Measurements from ENCODE around the gene SORBS2. TPM values are rescaled to one million over a fixed set of nuclear protein-coding genes. Genes with fewer than 3 reads are reported as not detected.

SORBS2 gene
- total and polyA plus RNA-seq, 2 experiments from 2014 or later: 0.32 to 1.5 TPM

GRCh38 chr4:185554365-185555126, 257.4 kb downstream of the SORBS2 start:
- in situ Hi-C loops (cut with MboI): no loop called here

GRCh38 chr4:185552254-185552653, 259.7 kb downstream of the SORBS2 start:
- Histone ChIP-seq H3K9me2 (ENCODE audit: insufficient read depth) (no peaks in the 10 kb centered on the region), H3K36me3 (ENCODE audit: low read depth) (no peaks in the 10 kb centered on the region), H3K4me3 (no peak overlapping the region), H3K4me1 (ENCODE audit: insufficient read depth) (no peaks in the 10 kb centered on the region), H3K4me2 (ENCODE audit: unreplicated experiment) (no peak overlapping the region), H3K27ac (no peak overlapping the region), H3K79me2 (ENCODE audit: insufficient read depth) (no peaks in the 10 kb centered on the region), H3K9ac (no peak overlapping the region), H3K27me3 (replicated peaks; ENCODE audit: insufficient read depth) (0 out of 2 replicates have a peak, but pooled peaks cover 9% of the 10 kb centered on the region), H3F3A (ENCODE audit: insufficient read depth) (no peaks in the 10 kb centered on the region), H3K9me3 (ENCODE audit: low read depth) (no peaks in the 10 kb centered on the region), H2AFZ (no peak overlapping the region), H4K20me1 (ENCODE audit: insufficient read depth) (no peaks in the 10 kb centered on the region)
- no peak for DNase-seq
- no peak for TF ChIP-seq EZH2phosphoT487 (IDR thresholded peaks at IDR 0.05; ENCODE audit: insufficient read depth, low read depth)
- no peak for TF ChIP-seq EZH2 (IDR thresholded peaks at IDR 0.05; ENCODE audit: insufficient read depth, poor library complexity, severe bottlenecking)
- 41 to 62% methylated on average over 2 of the region's 2 CpGs for WGBS, 2 experiments (ENCODE audit: low coverage in 1 of 2, low lambda C conversion rate in 2 of 2, missing lambda C conversion rate in 2 of 2)
- in situ Hi-C loops (cut with MboI): no loop called here

More at GRCh38 chr4:185554365-185555126, 257.4 kb downstream of the SORBS2 start:
- Histone ChIP-seq H3K79me2 (ENCODE audit: insufficient read depth) (no peaks in the 10 kb centered on the region), H4K20me1 (ENCODE audit: insufficient read depth) (no peaks in the 10 kb centered on the region), H3F3A (ENCODE audit: insufficient read depth) (no peaks in the 10 kb centered on the region), H3K36me3 (ENCODE audit: low read depth) (no peaks in the 10 kb centered on the region), H3K9me2 (ENCODE audit: insufficient read depth) (no peaks in the 10 kb centered on the region), H3K27me3 (replicated peaks; ENCODE audit: insufficient read depth) (0 out of 2 replicates have a peak, but pooled peaks cover 9% of the 10 kb centered on the region), H2AFZ (no peak overlapping the region), H3K4me1 (ENCODE audit: insufficient read depth) (no peaks in the 10 kb centered on the region), H3K9me3 (ENCODE audit: low read depth) (no peaks in the 10 kb centered on the region), H3K9ac (no peak overlapping the region), H3K4me3 (no peak overlapping the region), H3K4me2 (ENCODE audit: unreplicated experiment) (no peak overlapping the region), H3K27ac (no peak overlapping the region)
- no peak for TF ChIP-seq EZH2phosphoT487 (IDR thresholded peaks at IDR 0.05; ENCODE audit: insufficient read depth, low read depth)
- WGBS, 2 experiments (ENCODE audit: low coverage in 1 of 2, low lambda C conversion rate in 2 of 2, missing lambda C conversion rate in 2 of 2): 1 to 3% methylated on average over 4 of the region's 4 CpGs
- no peak for DNase-seq

- H3K9me3 ChIP-seq (ENCODE audit: low read depth): no peaks in the 10 kb centered on the region
- no peak overlapping the region for H2AFZ ChIP-seq
- no peaks in the 10 kb centered on the region for H3K4me1 ChIP-seq (ENCODE audit: insufficient read depth)
- H3K36me3 ChIP-seq (ENCODE audit: low read depth): no peaks in the 10 kb centered on the region
- H3K4me2 ChIP-seq (ENCODE audit: unreplicated experiment): no peak overlapping the region
- in situ Hi-C loops (cut with MboI): no loop called here
- no peak for DNase-seq
- no peak overlapping the region for H3K9ac ChIP-seq
- H3K9me2 ChIP-seq (ENCODE audit: insufficient read depth): no peaks in the 10 kb centered on the region
- H3F3A ChIP-seq (ENCODE audit: insufficient read depth): no peaks in the 10 kb centered on the region
- H3K27me3 ChIP-seq (replicated peaks; ENCODE audit: insufficient read depth): 0 out of 2 replicates have a peak, but pooled peaks cover 9% of the 10 kb centered on the region
- no peaks in the 10 kb centered on the region for H4K20me1 ChIP-seq (ENCODE audit: insufficient read depth)
- 39 to 56% methylated on average over 1 of the region's 1 CpG for WGBS, 2 experiments (ENCODE audit: low coverage in 1 of 2, low lambda C conversion rate in 2 of 2, missing lambda C conversion rate in 2 of 2)
- H3K4me3 ChIP-seq: no peak overlapping the region
- no peak overlapping the region for H3K27ac ChIP-seq
- no peak for TF ChIP-seq EZH2phosphoT487 (IDR thresholded peaks at IDR 0.05; ENCODE audit: insufficient read depth, low read depth)
- TF ChIP-seq EZH2 (IDR thresholded peaks at IDR 0.05; ENCODE audit: insufficient read depth, poor library complexity, severe bottlenecking): no peak
- H3K79me2 ChIP-seq (ENCODE audit: insufficient read depth): no peaks in the 10 kb centered on the region
Observed at GRCh38 chr4:185550933-185551332, 261.1 kb downstream of the SORBS2 start.

GRCh38 chr4:185549095-185549639, 262.8 kb downstream of the SORBS2 start:
- H3K4me2 ChIP-seq (ENCODE audit: unreplicated experiment): no peak overlapping the region
- no peak for DNase-seq
- no peaks in the 10 kb centered on the region for H4K20me1 ChIP-seq (ENCODE audit: insufficient read depth)
- H3K27me3 ChIP-seq (replicated peaks; ENCODE audit: insufficient read depth): 0 out of 2 replicates have a peak, but pooled peaks cover 9% of the 10 kb centered on the region
- H3K4me1 ChIP-seq (ENCODE audit: insufficient read depth): no peaks in the 10 kb centered on the region
- no peaks in the 10 kb centered on the region for H3K79me2 ChIP-seq (ENCODE audit: insufficient read depth)
- in situ Hi-C loops (cut with MboI): no loop called here
- no peaks in the 10 kb centered on the region for H3F3A ChIP-seq (ENCODE audit: insufficient read depth)
- H2AFZ ChIP-seq: no peak overlapping the region
- no peaks in the 10 kb centered on the region for H3K36me3 ChIP-seq (ENCODE audit: low read depth)
- no peak overlapping the region for H3K27ac ChIP-seq
- 34 to 41% methylated on average over 2 of the region's 2 CpGs for WGBS, 2 experiments (ENCODE audit: low coverage in 1 of 2, low lambda C conversion rate in 2 of 2, missing lambda C conversion rate in 2 of 2)
- no peak overlapping the region for H3K4me3 ChIP-seq
- H3K9me3 ChIP-seq (ENCODE audit: low read depth): no peaks in the 10 kb centered on the region
- TF ChIP-seq EZH2phosphoT487 (IDR thresholded peaks at IDR 0.05; ENCODE audit: insufficient read depth, low read depth) (no peak), EZH2 (IDR thresholded peaks at IDR 0.05; ENCODE audit: insufficient read depth, poor library complexity, severe bottlenecking) (no peak)
- no peaks in the 10 kb centered on the region for H3K9me2 ChIP-seq (ENCODE audit: insufficient read depth)
- H3K9ac ChIP-seq: no peak overlapping the region

Data from GM23248 (cell line).